Stomach (tissue), 4 donors: ENCODE data around the gene ITPRIP.

Experiments
- EP300 ChIP-seq: sonication (generic); formaldehyde crosslinking; IDR thresholded peaks from one replicate; pipeline ENCODE4 v1.6.1; 2017; ENCODE audit warnings: antibody characterized with exemption
- POLR2A ChIP-seq, 4 donors: fragments of 450-650 bp; IDR thresholded peaks; one replicate each; pipeline ENCODE4 v1.6.1; 2016; ENCODE audit warnings: antibody characterized with exemption in 4 of 4, control low read depth in 2 of 4, mild to moderate bottlenecking in 1 of 4, moderate library complexity in 1 of 4

DNA sequence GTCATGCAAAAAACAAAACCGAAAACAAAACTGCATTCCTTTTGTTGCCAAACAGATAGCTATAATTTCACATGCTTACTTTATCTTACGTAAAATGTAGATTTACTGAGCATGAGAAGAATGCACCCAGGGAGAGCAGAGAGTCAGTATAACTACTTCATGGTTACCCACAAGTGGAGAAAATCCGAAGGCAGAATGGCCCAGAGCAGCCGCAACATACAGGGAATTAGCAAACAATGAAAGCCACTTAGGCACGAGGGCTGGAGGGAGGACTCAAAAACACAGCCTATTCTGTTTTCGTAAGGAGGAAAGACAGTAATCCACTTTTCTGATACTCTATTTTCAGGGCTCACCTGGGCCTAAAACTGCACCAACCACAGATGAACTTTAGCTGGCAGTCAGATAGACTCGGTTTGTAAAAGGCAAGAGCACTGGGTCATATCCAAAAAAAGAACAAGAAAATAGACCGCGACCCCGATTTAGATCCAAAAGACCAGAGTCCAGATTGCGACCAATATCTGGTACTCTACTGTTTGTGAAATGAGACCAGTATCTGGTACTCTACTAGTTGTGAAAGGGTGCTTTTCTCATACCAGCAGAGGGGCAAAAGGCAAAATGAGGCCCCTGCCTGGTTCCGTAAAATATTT, 1.3 kb downstream of the ITPRIP start:
- TF ChIP-seq EP300 (no peak), POLR2A (IDR thresholded peaks at IDR 0.05) (no peak)
